ENCODE results near the gene KIN. TPM values are rescaled to one million over a fixed set of nuclear protein-coding genes. Genes with fewer than 3 reads are reported as not detected.

The KIN gene
- total RNA-seq, 1 experiment from 2014 or later = 8.4 TPM

GRCh38 chr10:7704071-7705016 is 83.4 kb downstream of the KIN start:
- POLR2A ChIA-PET = no interaction called here

GRCh38 chr10:7703140-7703539 is 84.7 kb downstream of the KIN start, which contains the start of gene ITIH2:
ITIH2 (plus strand) TSS chr10:7703316; CDS start chr10:7703435, 119 bp downstream.
- ChIA-PET CTCF (no interaction called here), POLR2A (no interaction called here)
- H3K27ac ChIP-seq (ENCODE audit: low read length) = no peak within 1 kb of the TSS
- no TSS peak for BruUV-seq (replicated peaks)
- no peaks in the 10 kb centered on the region for H3K36me3 ChIP-seq (ENCODE audit: control insufficient read depth, insufficient read depth, low read length)
- H3K4me3 ChIP-seq (ENCODE audit: low read depth in 2 of 2, low read length in 2 of 2) = no peak within 1 kb of the TSS
- no peak for TF ChIP-seq POLR2AphosphoS5 (IDR thresholded peaks at IDR 0.05; ENCODE audit: low read depth, low read length)
- TF ChIP-seq CTCF (IDR thresholded peaks at IDR 0.05) = no peak
- in situ Hi-C loops (cut with HindIII; ENCODE audit: low pct_unique_long_range_greater_than_20kb, low sequenced_read_pairs) (no loop called here), intact Hi-C loops (cut with micrococcal nuclease; ENCODE audit: unreplicated experiment) (no loop called here)
- H3K4me1 ChIP-seq (ENCODE audit: control insufficient read depth, insufficient read depth, low read length) = no peaks in the 10 kb centered on the region
- no peaks in the 10 kb centered on the region for H3K9me3 ChIP-seq (ENCODE audit: control insufficient read depth, insufficient read depth, low read depth, low read length)
- H3K27me3 ChIP-seq (ENCODE audit: control insufficient read depth, insufficient read depth, low read length) = peaks cover 6% of the 10 kb centered on the region
- DNase-seq (ENCODE audit: low read depth, low spot score) = no peak
- no peak for ATAC-seq

More at GRCh38 chr10:7704071-7705016, 83.4 kb downstream of the KIN start:
- BruUV-seq (replicated peaks) = no TSS peak
- Histone ChIP-seq H3K9me3 (ENCODE audit: control insufficient read depth, insufficient read depth, low read depth, low read length) (no peaks in the 10 kb centered on the region), H3K4me3 (ENCODE audit: low read depth in 2 of 2, low read length in 2 of 2) (no peak overlapping the region), H3K27me3 (ENCODE audit: control insufficient read depth, insufficient read depth, low read length) (peaks cover 6% of the 10 kb centered on the region), H3K36me3 (ENCODE audit: control insufficient read depth, insufficient read depth, low read length) (no peaks in the 10 kb centered on the region), H3K4me1 (ENCODE audit: control insufficient read depth, insufficient read depth, low read length) (no peaks in the 10 kb centered on the region), H3K27ac (ENCODE audit: low read length) (no peak overlapping the region)
- CTCF ChIA-PET = no interaction called here
- TF ChIP-seq SIN3A (IDR thresholded peaks at IDR 0.05; ENCODE audit: borderline replicate concordance, insufficient read depth, low read depth, low read length) (no peak), REST (IDR thresholded peaks at IDR 0.05; ENCODE audit: insufficient read depth in 1 of 2, low read depth in 2 of 2, low read length in 1 of 2) (no peak), CTCF (IDR thresholded peaks at IDR 0.05) (no peak), POLR2AphosphoS5 (IDR thresholded peaks at IDR 0.05; ENCODE audit: low read depth, low read length) (no peak), TCF7L2 (IDR thresholded peaks at IDR 0.05; ENCODE audit: low read depth, low read length) (no peak)
- DNase-seq (ENCODE audit: low read depth, low spot score) (no peak), ATAC-seq (no peak)
- intact Hi-C loops (cut with micrococcal nuclease; ENCODE audit: unreplicated experiment) = no loop called here
- in situ Hi-C loops (cut with HindIII; ENCODE audit: low pct_unique_long_range_greater_than_20kb, low sequenced_read_pairs) = no loop called here

Measured in Panc1 (cell line).